ENCODE measurements around the gene ALDH1B1. TPM values are rescaled to one million over a fixed set of nuclear protein-coding genes. Genes with fewer than 3 reads are reported as not detected.

Gene ALDH1B1
- total and polyA plus RNA-seq, 2 of the 13 experiments (the other 11 are each of a cell fraction or from before 2014, with no cell fraction given) = 45.1 to 125 TPM

DNA sequence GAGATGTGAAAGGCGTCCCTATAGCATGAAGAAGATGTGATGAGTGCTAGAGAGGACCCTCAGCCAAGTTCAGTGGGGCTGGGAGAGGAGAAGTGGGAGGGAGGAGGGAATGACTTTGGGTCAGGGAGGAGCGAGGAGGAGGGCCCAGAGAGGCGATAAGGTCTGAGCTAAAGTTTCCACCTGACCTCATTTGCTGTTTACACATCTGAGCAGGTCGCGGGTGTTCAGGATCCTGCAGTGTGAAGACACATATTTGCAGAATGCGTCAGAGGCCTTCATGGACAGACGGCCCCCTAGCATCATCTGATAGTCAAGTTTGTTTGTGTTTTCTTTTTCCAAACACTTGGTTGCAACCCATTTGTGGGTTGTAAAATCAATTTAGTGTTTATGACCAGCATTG lies 50.7 kb downstream of the ALDH1B1 start (continued):
- TF ChIP-seq, protein P1, sequence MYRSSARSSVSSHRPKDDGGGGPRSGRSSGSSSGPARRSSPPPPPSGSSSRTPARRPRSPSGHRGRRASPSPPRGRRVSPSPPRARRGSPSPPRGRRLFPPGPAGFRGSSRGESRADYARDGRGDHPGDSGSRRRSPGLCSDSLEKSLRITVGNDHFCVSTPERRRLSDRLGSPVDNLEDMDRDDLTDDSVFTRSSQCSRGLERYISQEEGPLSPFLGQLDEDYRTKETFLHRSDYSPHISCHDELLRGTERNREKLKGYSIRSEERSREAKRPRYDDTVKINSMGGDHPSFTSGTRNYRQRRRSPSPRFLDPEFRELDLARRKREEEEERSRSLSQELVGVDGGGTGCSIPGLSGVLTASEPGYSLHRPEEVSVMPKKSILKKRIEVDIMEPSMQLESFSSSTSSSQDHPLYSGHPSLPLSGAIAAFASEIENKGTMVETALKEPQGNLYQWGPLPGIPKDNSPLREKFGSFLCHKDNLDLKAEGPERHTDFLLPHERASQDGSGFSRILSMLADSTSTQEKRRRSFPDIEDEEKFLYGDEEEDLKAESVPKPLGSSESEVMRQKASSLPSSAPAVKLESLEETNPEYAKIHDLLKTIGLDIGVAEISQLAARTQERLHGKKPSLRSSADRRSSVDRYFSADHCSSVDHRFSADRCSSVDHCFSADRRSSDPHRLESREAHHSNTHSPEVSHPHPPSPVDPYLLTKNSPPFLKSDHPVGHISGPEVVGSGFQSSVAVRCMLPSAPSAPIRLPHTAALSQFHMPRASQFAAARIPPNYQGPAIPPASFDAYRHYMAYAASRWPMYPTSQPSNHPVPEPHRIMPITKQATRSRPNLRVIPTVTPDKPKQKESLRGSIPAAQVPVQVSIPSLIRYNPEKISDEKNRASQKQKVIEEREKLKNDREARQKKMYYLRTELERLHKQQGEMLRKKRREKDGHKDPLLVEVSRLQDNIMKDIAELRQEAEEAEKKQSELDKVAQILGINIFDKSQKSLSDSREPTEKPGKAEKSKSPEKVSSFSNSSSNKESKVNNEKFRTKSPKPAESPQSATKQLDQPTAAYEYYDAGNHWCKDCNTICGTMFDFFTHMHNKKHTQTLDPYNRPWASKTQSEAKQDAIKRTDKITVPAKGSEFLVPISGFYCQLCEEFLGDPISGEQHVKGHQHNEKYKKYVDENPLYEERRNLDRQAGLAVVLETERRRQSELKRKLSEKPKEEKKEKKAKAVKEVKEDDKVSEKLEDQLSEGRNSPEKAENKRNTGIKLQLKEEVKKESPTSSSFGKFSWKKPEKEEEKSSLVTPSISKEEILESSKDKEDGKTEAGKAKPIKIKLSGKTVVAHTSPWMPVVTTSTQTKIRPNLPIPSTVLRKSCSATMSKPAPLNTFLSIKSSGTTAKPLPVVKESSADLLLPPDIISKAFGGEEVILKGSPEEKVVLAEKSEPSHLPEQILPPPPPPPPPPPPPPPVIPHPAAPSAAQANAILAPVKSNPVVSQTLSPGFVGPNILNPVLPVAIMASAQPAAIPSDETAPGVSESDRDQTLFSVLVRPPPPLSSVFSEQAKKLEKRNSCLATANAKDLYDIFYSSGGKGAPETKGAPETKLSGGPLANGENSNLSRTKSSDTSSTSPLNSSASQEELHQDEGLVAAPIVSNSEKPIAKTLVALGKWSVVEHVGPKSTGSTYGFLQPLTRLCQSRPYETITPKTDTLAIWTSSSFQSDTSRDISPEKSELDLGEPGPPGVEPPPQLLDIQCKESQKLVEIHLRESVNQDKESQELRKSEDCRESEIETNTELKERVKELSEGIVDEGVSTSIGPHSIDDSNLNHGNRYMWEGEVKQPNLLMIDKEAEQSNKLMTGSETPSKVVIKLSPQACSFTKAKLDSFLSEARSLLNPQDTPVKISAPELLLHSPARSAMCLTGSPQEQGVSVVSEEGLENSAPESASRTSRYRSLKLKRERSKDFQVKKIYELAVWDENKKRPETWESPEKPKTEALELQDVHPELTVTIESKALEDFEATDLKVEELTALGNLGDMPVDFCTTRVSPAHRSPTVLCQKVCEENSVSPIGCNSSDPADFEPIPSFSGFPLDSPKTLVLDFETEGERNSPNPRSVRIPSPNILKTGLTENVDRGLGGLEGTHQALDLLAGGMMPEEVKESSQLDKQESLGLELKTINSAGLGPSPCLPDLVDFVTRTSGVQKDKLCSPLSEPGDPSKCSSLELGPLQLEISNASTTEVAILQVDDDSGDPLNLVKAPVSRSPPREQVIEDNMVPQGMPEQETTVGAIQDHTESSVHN (CRISPR knock-in tag; IDR thresholded peaks at IDR 0.05) = no peak
- TF ChIP-seq SRSF9 (IDR thresholded peaks at IDR 0.05; ENCODE audit: borderline replicate concordance, insufficient read depth, low read depth, low read length, poor library complexity, severe bottlenecking) (no peak), ZNF615 (CRISPR knock-in tag; IDR thresholded peaks at IDR 0.05; ENCODE audit: borderline replicate concordance) (no peak), FOSL1 (CRISPR knock-in tag; IDR thresholded peaks at IDR 0.05; ENCODE audit: borderline replicate concordance) (peak; percentile 85; the same call in 1 of the 2 replicates), ZNF724P (CRISPR knock-in tag; IDR thresholded peaks at IDR 0.05; ENCODE audit: borderline replicate concordance) (no peak)
- TF ChIP-seq, protein P2, sequence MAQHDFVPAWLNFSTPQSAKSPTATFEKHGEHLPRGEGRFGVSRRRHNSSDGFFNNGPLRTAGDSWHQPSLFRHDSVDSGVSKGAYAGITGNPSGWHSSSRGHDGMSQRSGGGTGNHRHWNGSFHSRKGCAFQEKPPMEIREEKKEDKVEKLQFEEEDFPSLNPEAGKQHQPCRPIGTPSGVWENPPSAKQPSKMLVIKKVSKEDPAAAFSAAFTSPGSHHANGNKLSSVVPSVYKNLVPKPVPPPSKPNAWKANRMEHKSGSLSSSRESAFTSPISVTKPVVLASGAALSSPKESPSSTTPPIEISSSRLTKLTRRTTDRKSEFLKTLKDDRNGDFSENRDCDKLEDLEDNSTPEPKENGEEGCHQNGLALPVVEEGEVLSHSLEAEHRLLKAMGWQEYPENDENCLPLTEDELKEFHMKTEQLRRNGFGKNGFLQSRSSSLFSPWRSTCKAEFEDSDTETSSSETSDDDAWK (CRISPR knock-in tag; IDR thresholded peaks at IDR 0.05) = no peak
- TF ChIP-seq, protein P3, sequence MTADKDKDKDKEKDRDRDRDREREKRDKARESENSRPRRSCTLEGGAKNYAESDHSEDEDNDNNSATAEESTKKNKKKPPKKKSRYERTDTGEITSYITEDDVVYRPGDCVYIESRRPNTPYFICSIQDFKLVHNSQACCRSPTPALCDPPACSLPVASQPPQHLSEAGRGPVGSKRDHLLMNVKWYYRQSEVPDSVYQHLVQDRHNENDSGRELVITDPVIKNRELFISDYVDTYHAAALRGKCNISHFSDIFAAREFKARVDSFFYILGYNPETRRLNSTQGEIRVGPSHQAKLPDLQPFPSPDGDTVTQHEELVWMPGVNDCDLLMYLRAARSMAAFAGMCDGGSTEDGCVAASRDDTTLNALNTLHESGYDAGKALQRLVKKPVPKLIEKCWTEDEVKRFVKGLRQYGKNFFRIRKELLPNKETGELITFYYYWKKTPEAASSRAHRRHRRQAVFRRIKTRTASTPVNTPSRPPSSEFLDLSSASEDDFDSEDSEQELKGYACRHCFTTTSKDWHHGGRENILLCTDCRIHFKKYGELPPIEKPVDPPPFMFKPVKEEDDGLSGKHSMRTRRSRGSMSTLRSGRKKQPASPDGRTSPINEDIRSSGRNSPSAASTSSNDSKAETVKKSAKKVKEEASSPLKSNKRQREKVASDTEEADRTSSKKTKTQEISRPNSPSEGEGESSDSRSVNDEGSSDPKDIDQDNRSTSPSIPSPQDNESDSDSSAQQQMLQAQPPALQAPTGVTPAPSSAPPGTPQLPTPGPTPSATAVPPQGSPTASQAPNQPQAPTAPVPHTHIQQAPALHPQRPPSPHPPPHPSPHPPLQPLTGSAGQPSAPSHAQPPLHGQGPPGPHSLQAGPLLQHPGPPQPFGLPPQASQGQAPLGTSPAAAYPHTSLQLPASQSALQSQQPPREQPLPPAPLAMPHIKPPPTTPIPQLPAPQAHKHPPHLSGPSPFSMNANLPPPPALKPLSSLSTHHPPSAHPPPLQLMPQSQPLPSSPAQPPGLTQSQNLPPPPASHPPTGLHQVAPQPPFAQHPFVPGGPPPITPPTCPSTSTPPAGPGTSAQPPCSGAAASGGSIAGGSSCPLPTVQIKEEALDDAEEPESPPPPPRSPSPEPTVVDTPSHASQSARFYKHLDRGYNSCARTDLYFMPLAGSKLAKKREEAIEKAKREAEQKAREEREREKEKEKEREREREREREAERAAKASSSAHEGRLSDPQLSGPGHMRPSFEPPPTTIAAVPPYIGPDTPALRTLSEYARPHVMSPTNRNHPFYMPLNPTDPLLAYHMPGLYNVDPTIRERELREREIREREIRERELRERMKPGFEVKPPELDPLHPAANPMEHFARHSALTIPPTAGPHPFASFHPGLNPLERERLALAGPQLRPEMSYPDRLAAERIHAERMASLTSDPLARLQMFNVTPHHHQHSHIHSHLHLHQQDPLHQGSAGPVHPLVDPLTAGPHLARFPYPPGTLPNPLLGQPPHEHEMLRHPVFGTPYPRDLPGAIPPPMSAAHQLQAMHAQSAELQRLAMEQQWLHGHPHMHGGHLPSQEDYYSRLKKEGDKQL (CRISPR knock-in tag; IDR thresholded peaks at IDR 0.05; ENCODE audit: low read depth) = peak; percentile 65; the same call in 1 of the 2 replicates
- TF ChIP-seq, protein P4, sequence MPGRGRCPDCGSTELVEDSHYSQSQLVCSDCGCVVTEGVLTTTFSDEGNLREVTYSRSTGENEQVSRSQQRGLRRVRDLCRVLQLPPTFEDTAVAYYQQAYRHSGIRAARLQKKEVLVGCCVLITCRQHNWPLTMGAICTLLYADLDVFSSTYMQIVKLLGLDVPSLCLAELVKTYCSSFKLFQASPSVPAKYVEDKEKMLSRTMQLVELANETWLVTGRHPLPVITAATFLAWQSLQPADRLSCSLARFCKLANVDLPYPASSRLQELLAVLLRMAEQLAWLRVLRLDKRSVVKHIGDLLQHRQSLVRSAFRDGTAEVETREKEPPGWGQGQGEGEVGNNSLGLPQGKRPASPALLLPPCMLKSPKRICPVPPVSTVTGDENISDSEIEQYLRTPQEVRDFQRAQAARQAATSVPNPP (CRISPR knock-in tag; IDR thresholded peaks at IDR 0.05) = no peak
- TF ChIP-seq, protein P5, sequence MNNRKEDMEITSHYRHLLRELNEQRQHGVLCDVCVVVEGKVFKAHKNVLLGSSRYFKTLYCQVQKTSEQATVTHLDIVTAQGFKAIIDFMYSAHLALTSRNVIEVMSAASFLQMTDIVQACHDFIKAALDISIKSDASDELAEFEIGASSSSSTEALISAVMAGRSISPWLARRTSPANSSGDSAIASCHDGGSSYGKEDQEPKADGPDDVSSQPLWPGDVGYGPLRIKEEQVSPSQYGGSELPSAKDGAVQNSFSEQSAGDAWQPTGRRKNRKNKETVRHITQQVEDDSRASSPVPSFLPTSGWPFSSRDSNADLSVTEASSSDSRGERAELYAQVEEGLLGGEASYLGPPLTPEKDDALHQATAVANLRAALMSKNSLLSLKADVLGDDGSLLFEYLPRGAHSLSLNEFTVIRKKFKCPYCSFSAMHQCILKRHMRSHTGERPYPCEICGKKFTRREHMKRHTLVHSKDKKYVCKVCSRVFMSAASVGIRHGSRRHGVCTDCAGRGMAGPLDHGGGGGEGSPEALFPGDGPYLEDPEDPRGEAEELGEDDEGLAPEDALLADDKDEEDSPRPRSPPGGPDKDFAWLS (CRISPR knock-in tag; IDR thresholded peaks at IDR 0.05; ENCODE audit: borderline replicate concordance) = no peak

All from HepG2 (cell line).